ENCODE results near the gene PLEKHM1. TPM values are rescaled to one million over a fixed set of nuclear protein-coding genes. Genes with fewer than 3 reads are reported as not detected.

PLEKHM1 gene
- total RNA-seq, 2 experiments from 2014 or later = 108 to 118 TPM

DNA sequence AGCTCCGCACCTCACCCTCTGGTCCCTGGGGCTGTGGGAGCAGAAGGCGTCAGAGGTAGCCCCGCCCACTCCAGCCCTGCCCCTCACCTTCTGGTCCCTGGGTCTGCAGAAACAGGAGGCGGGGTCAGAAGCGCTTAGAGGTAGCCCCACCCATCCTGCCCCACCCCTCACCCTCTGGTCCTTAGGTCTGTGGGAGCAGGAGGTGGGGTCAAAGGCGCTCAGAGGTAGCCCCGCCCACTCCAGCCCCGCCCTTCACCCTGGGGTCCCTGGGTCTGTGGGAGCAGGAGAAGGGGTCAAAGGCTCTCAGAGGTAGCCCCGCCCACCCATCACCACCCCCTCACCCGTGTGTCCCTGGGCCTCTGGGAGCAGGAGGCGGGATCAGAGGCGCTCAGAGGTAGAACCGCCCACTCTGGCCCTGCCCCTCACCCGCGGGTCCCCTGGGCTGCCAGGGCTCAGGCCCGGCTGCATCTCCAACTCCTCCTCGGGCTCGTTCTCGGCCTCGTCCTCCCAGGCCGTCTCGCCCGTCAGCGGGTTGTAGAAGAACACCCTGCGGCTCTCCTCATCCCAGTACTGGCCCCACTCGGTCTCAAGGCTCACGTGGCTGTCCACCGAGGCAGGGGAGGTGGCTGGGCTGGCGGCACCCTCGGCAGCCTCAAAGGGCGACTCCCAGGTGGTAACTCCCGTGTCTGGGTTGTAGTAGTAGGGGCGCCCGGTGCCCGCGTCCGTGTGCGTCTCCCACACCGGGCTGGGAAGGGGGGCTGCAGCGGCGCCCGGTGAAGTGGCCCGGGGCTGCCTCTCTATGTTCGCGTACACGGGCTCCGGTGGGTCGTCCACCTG lies 85.1 kb downstream of the PLEKHM1 start:
- Histone ChIP-seq H3K36me3 (ENCODE audit: insufficient read depth, low read length) (peaks cover 68% of the 10 kb centered on the region), H3K27me3 (ENCODE audit: control insufficient read depth in 1 of 2, insufficient read depth in 2 of 2, low read length in 2 of 2) (no peaks in the 10 kb centered on the region), H3K4me1 (ENCODE audit: insufficient read depth, low read length) (peaks cover 54% of the 10 kb centered on the region), H3K4me3 (ENCODE audit: low read length) (no peak overlapping the region), H3K9me3 (ENCODE audit: control insufficient read depth in 1 of 2, insufficient read depth in 1 of 2, low read length in 2 of 2) (no peaks in the 10 kb centered on the region), H3K27ac (ENCODE audit: low read depth in 1 of 2, low read length in 2 of 2) (no peak overlapping the region)
- no peaks in the 10 kb centered on the region for H3K9me3 Mint-ChIP-seq
- CTCF ChIA-PET = interaction anchor here (1.5 kb wide), 1 partner anchor 128 kb away, joined by 3 read pairs; no protein-coding TSS in a partner anchor
- intact Hi-C loops (cut with DNase I, micrococcal nuclease) = no loop called here
- POLR2A ChIA-PET = interaction anchor here (0.7 kb wide), 1 partner anchor 777 kb away, joined by 3 read pairs; no protein-coding TSS in a partner anchor
- DNase-seq = no peak
- no peak for TF ChIP-seq CTCF (IDR thresholded peaks at IDR 0.05)
- no peak overlapping the region for H3K27ac Mint-ChIP-seq
- H3K4me1 Mint-ChIP-seq (ENCODE audit: low read depth) = peaks cover 43% of the 10 kb centered on the region
- ATAC-seq (ENCODE audit: poor library complexity) = no peak
- peaks cover 85% of the 10 kb centered on the region for H3K36me3 Mint-ChIP-seq (ENCODE audit: low read depth)
- H3K4me3 Mint-ChIP-seq = no peak overlapping the region
- no peaks in the 10 kb centered on the region for H3K27me3 Mint-ChIP-seq

GRCh38 chr17:45404870-45405249 lies 85.7 kb downstream of the PLEKHM1 start:
- no peak for DNase-seq
- no peak overlapping the region for H3K27ac ChIP-seq (ENCODE audit: low read depth in 1 of 2, low read length in 2 of 2)
- peaks cover 74% of the 10 kb centered on the region for H3K36me3 ChIP-seq (ENCODE audit: insufficient read depth, low read length)
- intact Hi-C loops (cut with DNase I, micrococcal nuclease) = no loop called here
- no peaks in the 10 kb centered on the region for H3K9me3 ChIP-seq (ENCODE audit: control insufficient read depth in 1 of 2, insufficient read depth in 1 of 2, low read length in 2 of 2)
- peaks cover 37% of the 10 kb centered on the region for H3K4me1 Mint-ChIP-seq (ENCODE audit: low read depth)
- H3K27me3 Mint-ChIP-seq = no peaks in the 10 kb centered on the region
- peak overlapping the region; percentile 67 for H3K27ac Mint-ChIP-seq
- CTCF ChIA-PET = no interaction called here
- peaks cover 85% of the 10 kb centered on the region for H3K36me3 Mint-ChIP-seq (ENCODE audit: low read depth)
- H3K4me3 ChIP-seq (ENCODE audit: low read length) = no peak overlapping the region
- no peak for ATAC-seq (ENCODE audit: poor library complexity)
- TF ChIP-seq CTCF (IDR thresholded peaks at IDR 0.05) = no peak
- POLR2A ChIA-PET = interaction anchor here (0.7 kb wide), 1 partner anchor 776 kb away, joined by 3 read pairs; no protein-coding TSS in a partner anchor
- H3K4me1 ChIP-seq (ENCODE audit: insufficient read depth, low read length) = peaks cover 49% of the 10 kb centered on the region
- H3K9me3 Mint-ChIP-seq = no peaks in the 10 kb centered on the region
- H3K27me3 ChIP-seq (ENCODE audit: control insufficient read depth in 1 of 2, insufficient read depth in 2 of 2, low read length in 2 of 2) = no peaks in the 10 kb centered on the region
- no peak overlapping the region for H3K4me3 Mint-ChIP-seq

DNA sequence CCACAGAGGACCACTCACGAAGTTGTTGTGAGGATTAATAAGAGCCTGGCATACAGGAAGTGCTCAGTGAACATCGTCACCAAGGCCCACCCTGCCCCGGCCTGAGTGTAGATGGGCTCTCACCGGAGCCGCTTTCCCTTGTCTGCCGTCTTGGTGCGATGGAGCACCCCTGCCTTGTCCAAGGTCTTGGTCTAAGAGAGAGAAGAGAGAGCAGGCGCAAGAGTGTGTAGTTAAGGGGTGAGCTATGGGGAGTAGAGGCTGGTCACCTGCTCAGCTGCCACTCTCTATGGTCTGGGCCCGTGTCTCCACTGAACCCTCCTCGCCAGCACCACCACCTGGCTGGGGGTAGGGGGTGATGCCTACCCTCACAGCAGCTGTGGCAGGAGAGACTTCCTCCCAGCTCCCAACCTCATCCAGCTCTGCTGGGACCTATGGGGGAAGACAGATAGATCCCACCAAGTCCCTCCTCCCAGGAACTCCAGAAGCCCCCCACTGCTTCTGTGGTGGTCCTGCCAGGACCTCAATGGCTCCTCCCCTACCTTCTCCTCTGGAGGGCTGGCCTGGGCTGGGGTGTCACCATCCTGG lies 86.5 kb downstream of the PLEKHM1 start:
- Mint-ChIP-seq H3K4me1 (ENCODE audit: low read depth) (peaks cover 28% of the 10 kb centered on the region), H3K27ac (peak overlapping the region; percentile 67), H3K36me3 (ENCODE audit: low read depth) (peaks cover 85% of the 10 kb centered on the region), H3K9me3 (no peaks in the 10 kb centered on the region), H3K4me3 (no peak overlapping the region), H3K27me3 (no peaks in the 10 kb centered on the region)
- DNase-seq = no peak
- ChIA-PET POLR2A (interaction anchor here (1.4 kb wide), 1 partner anchor 178 kb away, joined by 3 read pairs; no protein-coding TSS in a partner anchor), CTCF (no interaction called here)
- no peak for TF ChIP-seq CTCF (IDR thresholded peaks at IDR 0.05)
- peaks cover 40% of the 10 kb centered on the region for H3K4me1 ChIP-seq (ENCODE audit: insufficient read depth, low read length)
- H3K4me3 ChIP-seq (ENCODE audit: low read length) = no peak overlapping the region
- H3K27ac ChIP-seq (ENCODE audit: low read depth in 1 of 2, low read length in 2 of 2) = no peak overlapping the region
- H3K27me3 ChIP-seq (ENCODE audit: control insufficient read depth in 1 of 2, insufficient read depth in 2 of 2, low read length in 2 of 2) = no peaks in the 10 kb centered on the region
- peaks cover 81% of the 10 kb centered on the region for H3K36me3 ChIP-seq (ENCODE audit: insufficient read depth, low read length)
- ATAC-seq (ENCODE audit: poor library complexity) = no peak
- no peaks in the 10 kb centered on the region for H3K9me3 ChIP-seq (ENCODE audit: control insufficient read depth in 1 of 2, insufficient read depth in 1 of 2, low read length in 2 of 2)
- intact Hi-C loops (cut with DNase I, micrococcal nuclease) = no loop called here
